UCSD-AML1 (cell line): ENCODE measurements around the gene USP17L22.
"Not testable (repeated sequence)": the region's sequence is repeated elsewhere in the genome, so short reads cannot be mapped to it uniquely, and the experiment has no call there.

Experiments used
- DNase-seq: peaks from one replicate; lab custom pipeline; 2025; ENCODE audit not compliant: unreplicated experiment; lab: John Stamatoyannopoulos, UW

Gene USP17L22

GRCh38 chr4:9267319-9267718 is at the start of gene USP17L22:
USP17L22 (plus strand) TSS chr4:9267619; CDS start chr4:9267619, 0 bp downstream.
- not testable (repeated sequence) for DNase-seq

GRCh38 chr4:9219852-9220251 is 47.6 kb upstream of the USP17L22 start, which contains the start of gene USP17L12:
USP17L12 (plus strand) TSS chr4:9220152; CDS start chr4:9220152, 0 bp downstream.
- DNase-seq, result not testable (repeated sequence)

GRCh38 chr4:9224596-9224995 is 42.8 kb upstream of the USP17L22 start, which contains the start of gene USP17L13:
USP17L13 (plus strand) TSS chr4:9224896; CDS start chr4:9224896, 0 bp downstream.
- not testable (repeated sequence) for DNase-seq

- not testable (repeated sequence) for DNase-seq
Measured at GRCh38 chr4:9230249-9230648, 37.2 kb upstream of the USP17L22 start.

- DNase-seq, result not testable (repeated sequence)
Measured at GRCh38 chr4:9234085-9234484, 33.3 kb upstream of the USP17L22 start, which contains the start of gene USP17L15. USP17L15 (plus strand) TSS chr4:9234385; CDS start chr4:9234385, 0 bp downstream.

GRCh38 chr4:9238461-9238860 is 29.0 kb upstream of the USP17L22 start:
- not testable (repeated sequence) for DNase-seq

GRCh38 chr4:9243579-9243978 is 23.8 kb upstream of the USP17L22 start, which contains the start of gene USP17L17:
USP17L17 (plus strand) TSS chr4:9243879; CDS start chr4:9243879, 0 bp downstream.
- DNase-seq, result not testable (repeated sequence)

- DNase-seq, result not testable (repeated sequence)
Measured at GRCh38 chr4:9247953-9248680, 19.3 kb upstream of the USP17L22 start, which contains the start of gene USP17L18. USP17L18 (plus strand) TSS chr4:9248630; CDS start chr4:9248630, 0 bp downstream.

- DNase-seq, result not testable (repeated sequence)
Measured at GRCh38 chr4:9253078-9253477, 14.3 kb upstream of the USP17L22 start, which contains the start of gene USP17L19. USP17L19 (plus strand) TSS chr4:9253378; CDS start chr4:9253378, 0 bp downstream.

GRCh38 chr4:9257824-9258223 is 9.6 kb upstream of the USP17L22 start, which contains the start of gene USP17L20:
USP17L20 (plus strand) TSS chr4:9258124; CDS start chr4:9258124, 0 bp downstream.
- DNase-seq, result not testable (repeated sequence)

- not testable (repeated sequence) for DNase-seq
Measured at GRCh38 chr4:9262572-9262971, 4.8 kb upstream of the USP17L22 start, which contains the start of gene USP17L21. USP17L21 (plus strand) TSS chr4:9262872; CDS start chr4:9262872, 0 bp downstream.

- not testable (repeated sequence) for DNase-seq
Measured at GRCh38 chr4:9271719-9272118, 4.3 kb downstream of the USP17L22 start.
